IPS DF 19.7 (cell line): Measurements from ENCODE around the gene OR4K15.
"Not testable (repeated sequence)": the region's sequence is repeated elsewhere in the genome, so short reads cannot be mapped to it uniquely, and the experiment has no call there.

ENCODE experiments used
- DNase-seq: peaks from one replicate; pipeline ENCODE4 v3.0.0-alpha.2; 2013; ENCODE audit warnings: low read depth, low spot score

Gene OR4K15

GRCh38 chr14:19975291-19975690 is at the start of gene OR4K15:
Gene OR4K15 (plus strand): TSS chr14:19975591. CDS start chr14:19975591, 0 bp downstream.
- no peak for DNase-seq

- no peak for DNase-seq
These were observed 44.8 kb upstream of the OR4K15 start, which contains the start of gene OR4K1 for GRCh38 chr14:19930617-19931016. Gene OR4K1 (plus strand): TSS chr14:19930917. CDS start chr14:19935667, 4,750 bp downstream.

- DNase-seq, result no peak
These were observed 33.7 kb upstream of the OR4K15 start for GRCh38 chr14:19941668-19942067.

GRCh38 chr14:19947413-19948090 is 27.8 kb upstream of the OR4K15 start:
- no peak for DNase-seq

GRCh38 chr14:19949218-19949617 is 26.2 kb upstream of the OR4K15 start:
- no peak for DNase-seq

GRCh38 chr14:19969735-19970134 is 5.7 kb upstream of the OR4K15 start:
- not testable (repeated sequence) for DNase-seq

- no peak for DNase-seq
These were observed 547 bp upstream of the OR4K15 start for GRCh38 chr14:19974844-19975243.

- DNase-seq, result no peak
These were observed 18.0 kb downstream of the OR4K15 start for GRCh38 chr14:19993438-19993837.

GRCh38 chr14:20001863-20002262 is 26.5 kb downstream of the OR4K15 start, which contains the start of gene OR4Q2:
Gene OR4Q2 (plus strand): TSS chr14:20002163.
- no peak for DNase-seq

- DNase-seq, result no peak
These were observed 26.9 kb downstream of the OR4K15 start for GRCh38 chr14:20002319-20002718.

GRCh38 chr14:20008156-20008555 is 32.8 kb downstream of the OR4K15 start:
- no peak for DNase-seq

- DNase-seq, result no peak
These were observed 44.0 kb downstream of the OR4K15 start, which contains the start of gene OR4K14 for GRCh38 chr14:20019257-20019865. Gene OR4K14 (minus strand): TSS chr14:20019307. CDS start chr14:20015193, 4,114 bp downstream.
